Activated CD8-positive, alpha-beta memory T cell treated with anti-CD3 and anti-CD28 coated beads for 1 hour (primary cell): ENCODE data around the gene RPS28.
"Not testable (repeated sequence)": the region's sequence is repeated elsewhere in the genome, so short reads cannot be mapped to it uniquely, and the experiment has no call there.

Experiments
- DNase-seq, 2 donors: peaks; one replicate each; pipeline ENCODE4 v3.0.0-alpha.2; 2020; ENCODE audit warnings: low read depth in 1 of 2; ENCODE audit errors: extremely low read depth in 1 of 2

Gene RPS28

GRCh38 chr19:8340341-8341096, 19.2 kb downstream of the RPS28 start:
- no peak for DNase-seq

GRCh38 chr19:8341504-8341903, 20.2 kb downstream of the RPS28 start:
- DNase-seq = not testable (repeated sequence)

- no peak for DNase-seq
These were observed 21.0 kb downstream of the RPS28 start for GRCh38 chr19:8342316-8342683.

- DNase-seq = peak; percentile 84 to 86
These were observed 21.6 kb downstream of the RPS28 start, which contains the start of gene KANK3 for GRCh38 chr19:8342684-8343482. KANK3 (minus strand) TSS chr19:8343262; CDS start chr19:8337828, 5,434 bp downstream.

- DNase-seq = no peak
These were observed 22.2 kb downstream of the RPS28 start for GRCh38 chr19:8343483-8343844.

- DNase-seq = not testable (repeated sequence)
These were observed 28.5 kb downstream of the RPS28 start for GRCh38 chr19:8349629-8350372.

GRCh38 chr19:8352134-8352827, 31.0 kb downstream of the RPS28 start:
- no peak for DNase-seq

- DNase-seq = not testable (repeated sequence)
These were observed 31.5 kb downstream of the RPS28 start for GRCh38 chr19:8352845-8353244.

- DNase-seq = no peak
These were observed 34.5 kb downstream of the RPS28 start for GRCh38 chr19:8355631-8356402.

GRCh38 chr19:8357007-8357521, 35.8 kb downstream of the RPS28 start:
- DNase-seq = no peak

- no peak for DNase-seq
These were observed 37.7 kb downstream of the RPS28 start for GRCh38 chr19:8358948-8359347.

- DNase-seq = no peak
These were observed 38.9 kb downstream of the RPS28 start for GRCh38 chr19:8360196-8360595.

GRCh38 chr19:8361921-8362793, 40.9 kb downstream of the RPS28 start:
- no peak for DNase-seq

GRCh38 chr19:8363803-8364771, 42.8 kb downstream of the RPS28 start, which contains the start of gene ANGPTL4:
ANGPTL4 (plus strand) TSS chr19:8364155; CDS start chr19:8364322, 167 bp downstream.
- DNase-seq = no peak

- no peak for DNase-seq
These were observed 44.9 kb downstream of the RPS28 start for GRCh38 chr19:8366121-8366581.

GRCh38 chr19:8366961-8367326, 45.6 kb downstream of the RPS28 start:
- no peak for DNase-seq

- DNase-seq = no peak
These were observed 46.2 kb downstream of the RPS28 start for GRCh38 chr19:8367327-8368001.
